C4-2B (cell line): ENCODE measurements around the gene GGNBP2.

Experiments used
- ZFX ChIP-seq: fragments of 450-650 bp; IDR thresholded peaks from 2 replicates; pipeline ENCODE4 v1.6.1; 2017
- TF ChIP-seq, protein P1 (sequence below): fragments of 450-650 bp; conservative IDR thresholded peaks from 2 replicates; pipeline ENCODE4 v1.5.1; 2017; ENCODE audit warnings: mild to moderate bottlenecking

DNA sequence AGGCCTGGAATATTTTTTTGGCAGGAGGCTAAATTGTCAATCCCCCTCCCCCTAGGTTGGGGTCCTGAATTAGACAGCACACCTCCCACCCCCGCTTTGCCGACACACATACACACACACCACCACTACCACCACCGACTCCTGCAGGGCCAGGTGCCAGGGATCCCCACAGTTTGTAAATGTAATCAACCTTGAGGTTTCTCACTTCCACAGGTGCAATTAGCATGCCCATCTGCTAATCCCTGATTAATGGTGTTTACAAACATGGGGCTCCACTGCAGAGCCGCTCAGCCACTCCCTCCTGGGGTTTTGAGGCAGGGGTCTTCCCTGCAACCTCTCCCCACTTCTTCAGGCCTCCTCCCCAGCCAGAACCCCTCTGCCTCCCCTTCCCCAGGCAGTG is 68.4 kb downstream of the GGNBP2 start:
- TF ChIP-seq, protein P1, sequence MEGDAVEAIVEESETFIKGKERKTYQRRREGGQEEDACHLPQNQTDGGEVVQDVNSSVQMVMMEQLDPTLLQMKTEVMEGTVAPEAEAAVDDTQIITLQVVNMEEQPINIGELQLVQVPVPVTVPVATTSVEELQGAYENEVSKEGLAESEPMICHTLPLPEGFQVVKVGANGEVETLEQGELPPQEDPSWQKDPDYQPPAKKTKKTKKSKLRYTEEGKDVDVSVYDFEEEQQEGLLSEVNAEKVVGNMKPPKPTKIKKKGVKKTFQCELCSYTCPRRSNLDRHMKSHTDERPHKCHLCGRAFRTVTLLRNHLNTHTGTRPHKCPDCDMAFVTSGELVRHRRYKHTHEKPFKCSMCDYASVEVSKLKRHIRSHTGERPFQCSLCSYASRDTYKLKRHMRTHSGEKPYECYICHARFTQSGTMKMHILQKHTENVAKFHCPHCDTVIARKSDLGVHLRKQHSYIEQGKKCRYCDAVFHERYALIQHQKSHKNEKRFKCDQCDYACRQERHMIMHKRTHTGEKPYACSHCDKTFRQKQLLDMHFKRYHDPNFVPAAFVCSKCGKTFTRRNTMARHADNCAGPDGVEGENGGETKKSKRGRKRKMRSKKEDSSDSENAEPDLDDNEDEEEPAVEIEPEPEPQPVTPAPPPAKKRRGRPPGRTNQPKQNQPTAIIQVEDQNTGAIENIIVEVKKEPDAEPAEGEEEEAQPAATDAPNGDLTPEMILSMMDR, result no peak
- no peak for TF ChIP-seq ZFX
